Dendritic cell treated with granulocyte-macrophage colony-stimulating factor and Interleukin-4, amounts not matched to agents 40 ng/mL and 50 ng/mL, for 4 days (primary cell): ENCODE results near the gene LGALS13.

Experiments used
- H3K27ac Mint-ChIP-seq: one replicate; pipeline ENCODE4 v1.8.0; 2022; ENCODE audit warnings: mild to moderate bottlenecking, mixed read lengths
- H3K27me3 Mint-ChIP-seq: one replicate; pipeline ENCODE4 v1.8.0; 2022; ENCODE audit warnings: mild to moderate bottlenecking, mixed read lengths
- H3K36me3 Mint-ChIP-seq: one replicate; pipeline ENCODE4 v1.8.0; 2022; ENCODE audit warnings: low read depth, mixed read lengths
- H3K4me1 Mint-ChIP-seq: one replicate; pipeline ENCODE4 v1.8.0; 2022; ENCODE audit warnings: low read depth, mixed read lengths
- H3K4me3 Mint-ChIP-seq: one replicate; pipeline ENCODE4 v1.8.0; 2022; ENCODE audit warnings: mild to moderate bottlenecking, moderate library complexity, mixed read lengths
- H3K9me3 Mint-ChIP-seq: one replicate; pipeline ENCODE4 v1.8.0; 2022; ENCODE audit warnings: mixed read lengths
- intact Hi-C: fragments of 100-400 bp; cut with micrococcal nuclease; formaldehyde crosslinking; loops from one replicate; pipeline ENCODE4 v1.15.0; 2022

LGALS13 gene, protein sequence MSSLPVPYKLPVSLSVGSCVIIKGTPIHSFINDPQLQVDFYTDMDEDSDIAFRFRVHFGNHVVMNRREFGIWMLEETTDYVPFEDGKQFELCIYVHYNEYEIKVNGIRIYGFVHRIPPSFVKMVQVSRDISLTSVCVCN

GRCh38 chr19:39602224-39602623 is at the start of gene LGALS13:
LGALS13 (plus strand) TSS chr19:39602524; CDS start chr19:39602569, 45 bp downstream.
- Mint-ChIP-seq H3K27me3 (peaks cover 6% of the 10 kb centered on the region), H3K9me3 (no peaks in the 10 kb centered on the region), H3K36me3 (no peaks in the 10 kb centered on the region), H3K4me1 (no peaks in the 10 kb centered on the region), H3K27ac (no peak within 1 kb of the TSS), H3K4me3 (no peak within 1 kb of the TSS)
- intact Hi-C loops = no loop called here

DNA sequence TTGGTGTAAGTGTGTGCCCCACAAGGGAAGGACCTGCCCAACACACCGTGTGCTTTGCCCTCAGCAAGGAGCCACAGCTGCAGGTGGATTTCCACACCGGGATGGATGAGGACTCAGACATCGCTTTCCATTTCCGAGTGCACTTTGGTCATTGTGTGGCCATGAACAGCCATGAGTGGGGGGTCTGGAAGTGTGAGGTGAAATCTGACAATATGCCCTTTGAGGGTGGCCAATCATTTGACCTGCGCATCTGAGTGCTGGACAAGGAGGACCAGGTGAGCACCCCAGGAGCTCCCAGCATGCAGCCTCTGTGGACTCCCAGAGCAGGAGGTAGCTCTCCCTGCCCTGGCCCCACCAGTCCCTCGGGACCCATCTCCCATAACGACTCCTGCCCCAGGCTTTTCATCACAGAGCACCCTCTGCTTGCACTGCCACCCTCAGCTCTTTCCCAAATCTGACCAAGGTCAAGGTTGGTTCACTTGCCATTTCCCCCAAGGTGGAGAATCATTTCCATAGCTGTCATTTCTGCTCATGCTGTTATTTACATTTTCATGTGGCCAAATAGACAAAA is 49.2 kb upstream of the LGALS13 start:
- Mint-ChIP-seq H3K27me3 (peaks cover 9% of the 10 kb centered on the region), H3K36me3 (no peaks in the 10 kb centered on the region), H3K9me3 (no peaks in the 10 kb centered on the region), H3K4me1 (peaks cover 54% of the 10 kb centered on the region), H3K4me3 (no peak overlapping the region), H3K27ac (peak overlapping the region; percentile 58)
- intact Hi-C loops = loop anchor here (2.0 to 10.0 kb wide), 3 partner anchors 74 to 292 kb away; partner anchors contain the start of gene FBL

DNA sequence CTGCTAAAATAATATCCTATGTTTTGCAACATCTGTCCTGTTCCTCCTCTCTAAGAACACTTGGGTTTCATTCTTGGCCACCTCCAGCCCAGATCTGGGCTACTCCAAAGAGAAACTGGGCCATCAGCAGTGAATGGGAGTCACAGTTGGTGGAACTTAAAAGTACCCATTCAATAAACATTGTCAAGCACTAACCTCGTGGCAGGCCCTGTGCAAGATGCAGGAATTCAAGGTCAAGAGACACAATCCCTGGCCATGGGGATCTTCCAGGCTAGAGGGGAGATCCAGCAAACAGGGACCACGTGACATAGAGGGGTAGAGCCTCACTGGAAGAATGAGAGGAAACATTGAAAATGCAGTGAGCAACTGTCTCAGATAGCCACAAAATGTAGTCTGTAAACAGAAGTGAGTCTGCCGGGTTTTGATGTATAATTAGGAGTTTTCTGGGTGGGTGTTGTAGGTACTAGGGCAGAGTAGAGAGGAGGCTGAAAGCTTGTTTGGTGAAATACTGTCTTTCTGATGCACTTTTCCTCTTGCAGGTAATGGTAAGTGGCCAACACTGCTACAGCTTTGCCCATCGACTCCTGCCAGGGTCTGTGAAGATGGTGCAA is 47.5 kb upstream of the LGALS13 start:
- no peaks in the 10 kb centered on the region for H3K36me3 Mint-ChIP-seq
- no peak overlapping the region for H3K27ac Mint-ChIP-seq
- no peaks in the 10 kb centered on the region for H3K9me3 Mint-ChIP-seq
- peaks cover 70% of the 10 kb centered on the region for H3K4me1 Mint-ChIP-seq
- H3K4me3 Mint-ChIP-seq = no peak overlapping the region
- intact Hi-C loops = loop anchor here (10.0 kb wide), 2 partner anchors 210 to 290 kb away; partner anchors contain the start of gene FBL
- H3K27me3 Mint-ChIP-seq = peaks cover 11% of the 10 kb centered on the region

DNA sequence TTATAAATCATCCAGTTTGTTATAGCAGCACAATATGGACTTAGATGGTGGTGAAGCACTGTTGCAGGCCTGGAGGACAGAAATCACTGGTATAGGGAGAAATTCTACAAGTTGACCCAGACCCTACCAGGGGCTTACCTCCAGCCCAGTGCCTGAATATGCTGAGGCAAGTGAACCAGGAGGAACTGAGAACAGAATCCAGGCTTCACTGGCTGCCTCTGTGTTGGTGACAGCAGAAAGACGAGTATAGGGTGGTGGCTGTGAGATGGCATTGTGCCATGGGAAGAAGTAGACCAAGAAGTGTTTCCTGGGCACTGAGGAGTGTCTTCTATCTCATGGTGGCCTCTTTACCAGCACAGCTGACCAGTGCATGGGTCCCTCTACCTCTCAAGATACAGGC is 46.4 kb upstream of the LGALS13 start:
- Mint-ChIP-seq H3K9me3 (no peaks in the 10 kb centered on the region), H3K4me3 (no peak overlapping the region), H3K27me3 (peaks cover 14% of the 10 kb centered on the region)

GRCh38 chr19:39557811-39558623 is 44.3 kb upstream of the LGALS13 start:
- H3K36me3 Mint-ChIP-seq = no peaks in the 10 kb centered on the region
- peak overlapping the region; percentile 55 for H3K4me3 Mint-ChIP-seq
- peaks cover 54% of the 10 kb centered on the region for H3K4me1 Mint-ChIP-seq
- H3K9me3 Mint-ChIP-seq = no peaks in the 10 kb centered on the region
- peak overlapping the region; percentile 54 for H3K27ac Mint-ChIP-seq
- intact Hi-C loops = loop anchor here (10.0 kb wide), 2 partner anchors 207 to 287 kb away; partner anchors contain the start of gene FBL
- peaks cover 21% of the 10 kb centered on the region for H3K27me3 Mint-ChIP-seq

More for the DNA sequence above, 46.4 kb upstream of the LGALS13 start:
- Mint-ChIP-seq H3K36me3 (no peaks in the 10 kb centered on the region), H3K27ac (no peak overlapping the region), H3K4me1 (peaks cover 70% of the 10 kb centered on the region)
- intact Hi-C loops = loop anchor here (10.0 kb wide), 2 partner anchors 209 to 289 kb away; partner anchors contain the start of gene FBL

GRCh38 chr19:39558624-39559117 is 43.7 kb upstream of the LGALS13 start:
- H3K36me3 Mint-ChIP-seq = no peaks in the 10 kb centered on the region
- no peak overlapping the region for H3K4me3 Mint-ChIP-seq
- peak overlapping the region; percentile 54 for H3K27ac Mint-ChIP-seq
- intact Hi-C loops = loop anchor here (10.0 kb wide), 2 partner anchors 206 to 286 kb away; partner anchors contain the start of gene FBL
- no peaks in the 10 kb centered on the region for H3K9me3 Mint-ChIP-seq
- peaks cover 48% of the 10 kb centered on the region for H3K4me1 Mint-ChIP-seq
- peaks cover 18% of the 10 kb centered on the region for H3K27me3 Mint-ChIP-seq

- no peak overlapping the region for H3K27ac Mint-ChIP-seq
- intact Hi-C loops = no loop called here
- peaks cover 18% of the 10 kb centered on the region for H3K4me1 Mint-ChIP-seq
- H3K36me3 Mint-ChIP-seq = no peaks in the 10 kb centered on the region
- peaks cover 24% of the 10 kb centered on the region for H3K27me3 Mint-ChIP-seq
- no peaks in the 10 kb centered on the region for H3K9me3 Mint-ChIP-seq
- H3K4me3 Mint-ChIP-seq = no peak overlapping the region
Measured at GRCh38 chr19:39563408-39563807, 38.9 kb upstream of the LGALS13 start.

DNA sequence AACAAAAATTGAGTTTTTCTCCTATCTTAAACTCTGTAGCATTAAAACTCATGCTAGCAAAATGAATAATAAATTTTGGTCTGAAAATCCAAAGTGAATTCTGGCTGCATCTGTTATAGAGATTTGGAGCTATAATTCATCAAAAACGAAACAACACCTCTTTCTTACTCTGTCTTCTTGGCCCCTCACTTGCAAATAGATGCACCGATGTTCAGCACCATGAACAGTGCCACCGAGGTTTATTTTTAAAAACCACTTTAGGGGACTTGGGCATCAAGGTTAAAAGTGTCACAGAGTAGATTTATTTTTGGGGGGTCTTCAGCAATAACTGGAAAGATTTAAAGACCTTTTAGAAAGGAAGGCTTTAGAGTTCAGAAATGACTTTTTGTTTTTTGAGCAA is 36.3 kb upstream of the LGALS13 start:
- H3K4me3 Mint-ChIP-seq = no peak overlapping the region

DNA sequence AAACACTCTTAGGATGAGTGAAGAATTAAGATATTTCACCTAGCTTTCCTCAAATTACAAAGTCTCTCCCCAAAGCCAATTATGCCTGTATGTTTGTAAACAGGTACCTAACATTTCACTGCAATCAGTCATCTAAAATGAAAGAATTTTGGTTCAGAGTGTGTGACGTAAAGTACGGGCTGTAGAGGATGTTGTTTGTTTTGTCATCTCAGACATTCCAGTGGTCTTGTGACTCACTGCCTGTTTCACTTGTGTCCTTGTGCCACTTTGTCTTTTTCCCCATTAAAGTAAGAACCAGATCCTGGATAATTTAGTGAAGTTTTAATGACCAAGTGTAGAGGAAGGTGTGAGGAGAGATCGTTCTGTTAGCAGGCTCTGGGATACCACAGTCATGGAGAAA is 33.7 kb upstream of the LGALS13 start:
- Mint-ChIP-seq H3K27ac (no peak overlapping the region), H3K4me3 (no peak overlapping the region)

More for the DNA sequence above, 36.3 kb upstream of the LGALS13 start:
- Mint-ChIP-seq H3K36me3 (no peaks in the 10 kb centered on the region), H3K27ac (no peak overlapping the region), H3K27me3 (peaks cover 25% of the 10 kb centered on the region), H3K4me1 (peaks cover 5% of the 10 kb centered on the region), H3K9me3 (no peaks in the 10 kb centered on the region)
- intact Hi-C loops = no loop called here

GRCh38 chr19:39582442-39582841 is 19.9 kb upstream of the LGALS13 start:
- H3K27ac Mint-ChIP-seq = no peak overlapping the region
- H3K36me3 Mint-ChIP-seq = no peaks in the 10 kb centered on the region
- peaks cover 11% of the 10 kb centered on the region for H3K9me3 Mint-ChIP-seq
- no peaks in the 10 kb centered on the region for H3K4me1 Mint-ChIP-seq
- H3K27me3 Mint-ChIP-seq = peaks cover 11% of the 10 kb centered on the region
- intact Hi-C loops = no loop called here
- H3K4me3 Mint-ChIP-seq = no peak overlapping the region

More for the DNA sequence above, 33.7 kb upstream of the LGALS13 start:
- H3K27me3 Mint-ChIP-seq = peaks cover 23% of the 10 kb centered on the region
- H3K4me1 Mint-ChIP-seq = peaks cover 5% of the 10 kb centered on the region
- H3K9me3 Mint-ChIP-seq = peaks cover 7% of the 10 kb centered on the region
- intact Hi-C loops = no loop called here
- H3K36me3 Mint-ChIP-seq = no peaks in the 10 kb centered on the region

- Mint-ChIP-seq H3K4me3 (no peak overlapping the region), H3K27me3 (peaks cover 8% of the 10 kb centered on the region), H3K36me3 (no peaks in the 10 kb centered on the region), H3K9me3 (peaks cover 11% of the 10 kb centered on the region), H3K27ac (no peak overlapping the region), H3K4me1 (no peaks in the 10 kb centered on the region)
- intact Hi-C loops = no loop called here
Measured at GRCh38 chr19:39582891-39583625, 19.3 kb upstream of the LGALS13 start.

DNA sequence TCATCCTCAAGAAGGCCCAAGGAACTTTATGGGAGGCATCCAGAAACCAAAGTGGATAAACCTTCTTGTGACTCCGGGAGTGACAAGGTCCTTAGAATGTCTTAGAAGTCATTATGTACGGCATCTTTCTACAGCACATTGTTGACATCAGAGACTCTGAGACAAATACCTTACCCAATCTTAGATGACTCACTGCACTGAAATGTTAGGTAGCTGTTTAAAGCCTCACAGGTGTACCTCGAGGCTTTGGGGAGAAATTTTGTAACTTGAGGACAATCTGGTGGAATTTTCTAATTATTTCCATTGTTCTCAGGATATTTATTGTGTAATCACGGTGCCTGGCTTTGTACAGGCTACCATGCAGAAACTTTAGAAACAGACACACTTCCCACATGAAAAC is 14.8 kb upstream of the LGALS13 start:
- no peak overlapping the region for H3K4me3 Mint-ChIP-seq

GRCh38 chr19:39588066-39588465 is 14.3 kb upstream of the LGALS13 start:
- Mint-ChIP-seq H3K4me3 (no peak overlapping the region), H3K9me3 (no peaks in the 10 kb centered on the region), H3K27ac (no peak overlapping the region), H3K27me3 (peaks cover 3% of the 10 kb centered on the region), H3K36me3 (no peaks in the 10 kb centered on the region), H3K4me1 (no peaks in the 10 kb centered on the region)
- intact Hi-C loops = no loop called here

More for the DNA sequence above, 14.8 kb upstream of the LGALS13 start:
- Mint-ChIP-seq H3K9me3 (no peaks in the 10 kb centered on the region), H3K27me3 (peaks cover 3% of the 10 kb centered on the region), H3K27ac (no peak overlapping the region), H3K4me1 (no peaks in the 10 kb centered on the region), H3K36me3 (no peaks in the 10 kb centered on the region)
- intact Hi-C loops = no loop called here
